ENCODE results near the gene NCS1.
"Not testable (repeated sequence)": the region's sequence is repeated elsewhere in the genome, so short reads cannot be mapped to it uniquely, and the experiment has no call there.

Gene NCS1

GRCh38 chr9:130245474-130245873, 73.3 kb downstream of the NCS1 start:
- TF ChIP-seq CTCF (conservative IDR thresholded peaks at IDR 0.05) = no peak

GRCh38 chr9:130246126-130246525, 73.9 kb downstream of the NCS1 start:
- H3K27ac ChIP-seq = no peak overlapping the region
- TF ChIP-seq CTCF (conservative IDR thresholded peaks at IDR 0.05) = no peak

More at GRCh38 chr9:130245474-130245873, 73.3 kb downstream of the NCS1 start:
- no peak overlapping the region for H3K27ac ChIP-seq

- no peak overlapping the region for H3K27ac ChIP-seq
- TF ChIP-seq CTCF (conservative IDR thresholded peaks at IDR 0.05) = no peak
Observed at GRCh38 chr9:130254747-130255630, 82.8 kb downstream of the NCS1 start.

GRCh38 chr9:130255631-130256134, 83.5 kb downstream of the NCS1 start:
- no peak overlapping the region for H3K27ac ChIP-seq

GRCh38 chr9:130256644-130257043, 84.4 kb downstream of the NCS1 start:
- no peak overlapping the region for H3K27ac ChIP-seq
- no peak for TF ChIP-seq CTCF (conservative IDR thresholded peaks at IDR 0.05)

More at GRCh38 chr9:130255631-130256134, 83.5 kb downstream of the NCS1 start:
- TF ChIP-seq CTCF (conservative IDR thresholded peaks at IDR 0.05) = no peak

GRCh38 chr9:130258137-130258536, 85.9 kb downstream of the NCS1 start:
- H3K27ac ChIP-seq = not testable (repeated sequence)

- TF ChIP-seq CTCF (conservative IDR thresholded peaks at IDR 0.05) = no peak
- H3K27ac ChIP-seq = no peak overlapping the region
Observed at GRCh38 chr9:130259044-130259443, 86.8 kb downstream of the NCS1 start.

Measured in VCaP (cell line).